BE2C (cell line): ENCODE results near the gene FRRS1.

Experiments used
- DNase-seq: peaks from one replicate; pipeline ENCODE4 v3.0.0-alpha.2; 2020
- H3K27me3 ChIP-seq: fragments of 250-450 bp; sonication (Bioruptor Pico); 2 replicates; pipeline ENCODE4 v1.5.1; 2020; ENCODE audit warnings: mild to moderate bottlenecking
- H3K36me3 ChIP-seq: fragments of 250-450 bp; sonication (Bioruptor Pico); 2 replicates; pipeline ENCODE4 v1.5.1; 2020; ENCODE audit warnings: mild to moderate bottlenecking
- H3K4me1 ChIP-seq: fragments of 250-450 bp; sonication (Bioruptor Pico); 2 replicates; pipeline ENCODE4 v1.5.1; 2020
- H3K4me3 ChIP-seq: 2 replicates; pipeline ENCODE4 v1.5.1; 2011; ENCODE audit warnings: low read depth, low read length
- H3K9me3 ChIP-seq: fragments of 250-450 bp; sonication (Bioruptor Pico); 2 replicates; pipeline ENCODE4 v1.5.1; 2020
- TF ChIP-seq, protein P1 (sequence below): IDR thresholded peaks from 2 replicates; pipeline ENCODE4 v1.5.1; 2012; ENCODE audit warnings: mild to moderate bottlenecking, low read depth, low read length

FRRS1 gene

DNA sequence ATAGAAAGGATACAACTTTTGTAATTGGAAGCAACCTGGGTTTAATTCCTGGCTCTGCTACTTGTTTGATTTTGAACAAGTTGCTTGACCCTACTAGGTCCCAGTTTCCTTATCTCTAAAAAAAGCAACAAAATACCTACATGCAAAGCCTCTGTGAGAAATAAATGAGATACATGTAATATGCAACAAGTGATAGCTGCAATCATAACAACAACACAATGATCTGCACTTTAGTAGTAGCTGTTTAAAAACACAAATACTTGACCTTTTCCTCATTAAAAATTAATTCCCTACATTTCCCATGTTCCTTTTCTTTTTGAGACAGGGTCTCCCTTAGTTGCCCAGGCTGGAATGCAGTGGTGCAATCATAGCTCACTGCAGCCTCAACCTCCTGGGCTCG lies 40.0 kb downstream of the FRRS1 start:
- no peaks in the 10 kb centered on the region for H3K27me3 ChIP-seq
- H3K36me3 ChIP-seq, result no peaks in the 10 kb centered on the region
- no peak for DNase-seq
- TF ChIP-seq, protein P1, sequence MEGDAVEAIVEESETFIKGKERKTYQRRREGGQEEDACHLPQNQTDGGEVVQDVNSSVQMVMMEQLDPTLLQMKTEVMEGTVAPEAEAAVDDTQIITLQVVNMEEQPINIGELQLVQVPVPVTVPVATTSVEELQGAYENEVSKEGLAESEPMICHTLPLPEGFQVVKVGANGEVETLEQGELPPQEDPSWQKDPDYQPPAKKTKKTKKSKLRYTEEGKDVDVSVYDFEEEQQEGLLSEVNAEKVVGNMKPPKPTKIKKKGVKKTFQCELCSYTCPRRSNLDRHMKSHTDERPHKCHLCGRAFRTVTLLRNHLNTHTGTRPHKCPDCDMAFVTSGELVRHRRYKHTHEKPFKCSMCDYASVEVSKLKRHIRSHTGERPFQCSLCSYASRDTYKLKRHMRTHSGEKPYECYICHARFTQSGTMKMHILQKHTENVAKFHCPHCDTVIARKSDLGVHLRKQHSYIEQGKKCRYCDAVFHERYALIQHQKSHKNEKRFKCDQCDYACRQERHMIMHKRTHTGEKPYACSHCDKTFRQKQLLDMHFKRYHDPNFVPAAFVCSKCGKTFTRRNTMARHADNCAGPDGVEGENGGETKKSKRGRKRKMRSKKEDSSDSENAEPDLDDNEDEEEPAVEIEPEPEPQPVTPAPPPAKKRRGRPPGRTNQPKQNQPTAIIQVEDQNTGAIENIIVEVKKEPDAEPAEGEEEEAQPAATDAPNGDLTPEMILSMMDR, result no peak
- no peaks in the 10 kb centered on the region for H3K9me3 ChIP-seq
- H3K4me1 ChIP-seq, result peaks cover 18% of the 10 kb centered on the region
- no peak overlapping the region for H3K4me3 ChIP-seq

GRCh38 chr1:99725996-99726395 lies 40.4 kb downstream of the FRRS1 start:
- H3K9me3 ChIP-seq, result no peaks in the 10 kb centered on the region
- H3K36me3 ChIP-seq, result no peaks in the 10 kb centered on the region
- H3K4me3 ChIP-seq, result no peak overlapping the region
- peaks cover 18% of the 10 kb centered on the region for H3K4me1 ChIP-seq
- H3K27me3 ChIP-seq, result no peaks in the 10 kb centered on the region
- TF ChIP-seq, protein P1, result no peak
- no peak for DNase-seq

DNA sequence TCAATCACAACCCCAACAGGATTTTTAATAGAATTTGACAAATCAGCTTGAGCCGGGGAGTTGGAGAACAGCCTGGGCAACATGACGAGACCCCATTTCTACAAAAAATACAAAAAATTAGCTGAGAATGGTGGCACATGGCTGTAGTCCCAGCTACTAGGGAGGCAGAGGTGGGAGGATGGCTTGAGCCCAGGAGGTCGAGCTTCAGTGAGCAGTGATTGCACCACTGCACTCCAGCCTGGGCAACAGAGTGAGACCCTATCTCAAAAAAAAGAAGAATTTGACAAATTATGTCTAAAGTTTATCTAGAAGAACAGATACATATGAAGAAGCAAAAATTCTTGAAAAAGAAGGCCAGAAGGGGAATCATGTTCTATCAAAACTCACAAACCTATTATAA lies 43.2 kb downstream of the FRRS1 start:
- H3K4me3 ChIP-seq, result no peak overlapping the region
- H3K36me3 ChIP-seq, result no peaks in the 10 kb centered on the region
- peaks cover 9% of the 10 kb centered on the region for H3K4me1 ChIP-seq
- H3K27me3 ChIP-seq, result no peaks in the 10 kb centered on the region
- DNase-seq, result no peak
- no peaks in the 10 kb centered on the region for H3K9me3 ChIP-seq
- TF ChIP-seq, protein P1, result no peak

- TF ChIP-seq, protein P1, result no peak
- Histone ChIP-seq H3K27me3 (no peaks in the 10 kb centered on the region), H3K4me1 (no peaks in the 10 kb centered on the region), H3K36me3 (no peaks in the 10 kb centered on the region), H3K9me3 (no peaks in the 10 kb centered on the region), H3K4me3 (no peak overlapping the region)
- no peak for DNase-seq
These were observed 49.4 kb downstream of the FRRS1 start for GRCh38 chr1:99717005-99717404.

GRCh38 chr1:99713006-99713405 lies 53.4 kb downstream of the FRRS1 start:
- Histone ChIP-seq H3K36me3 (no peaks in the 10 kb centered on the region), H3K4me3 (no peak overlapping the region), H3K27me3 (no peaks in the 10 kb centered on the region), H3K9me3 (no peaks in the 10 kb centered on the region), H3K4me1 (no peaks in the 10 kb centered on the region)
- no peak for DNase-seq
- TF ChIP-seq, protein P1, result no peak

GRCh38 chr1:99710994-99711393 lies 55.4 kb downstream of the FRRS1 start:
- Histone ChIP-seq H3K4me1 (no peaks in the 10 kb centered on the region), H3K27me3 (no peaks in the 10 kb centered on the region), H3K4me3 (no peak overlapping the region), H3K36me3 (no peaks in the 10 kb centered on the region), H3K9me3 (no peaks in the 10 kb centered on the region)
- TF ChIP-seq, protein P1, result no peak
- no peak for DNase-seq
